Adrenal gland (tissue), 5 donors: ENCODE results near the gene ANP32E.

Source experiments
- POLR2A ChIP-seq, 2 donors: fragments of 450-650 bp; IDR thresholded peaks; one replicate each; pipeline ENCODE4 v1.6.1; 2017; ENCODE audit warnings: antibody characterized with exemption in 2 of 2, mild to moderate bottlenecking in 2 of 2, moderate library complexity in 1 of 2
- TF ChIP-seq, protein P1 (sequence below), 6 experiments: fragments of 450-650 bp in 4 of 6; fragments of 200-600 bp in 2 of 6; sonication (generic) in 1 of 6; IDR thresholded peaks; 1 replicate in 5 of 6; 2 replicates in 1 of 6; pipeline versions ENCODE4 v1.5.1 to v1.8.0; 2016 to 2021; ENCODE audit warnings: antibody characterized with exemption in 6 of 6, mild to moderate bottlenecking in 2 of 6, moderate library complexity in 1 of 6
- donor health status: DM: no; HTN: no; CAD: no.

DNA sequence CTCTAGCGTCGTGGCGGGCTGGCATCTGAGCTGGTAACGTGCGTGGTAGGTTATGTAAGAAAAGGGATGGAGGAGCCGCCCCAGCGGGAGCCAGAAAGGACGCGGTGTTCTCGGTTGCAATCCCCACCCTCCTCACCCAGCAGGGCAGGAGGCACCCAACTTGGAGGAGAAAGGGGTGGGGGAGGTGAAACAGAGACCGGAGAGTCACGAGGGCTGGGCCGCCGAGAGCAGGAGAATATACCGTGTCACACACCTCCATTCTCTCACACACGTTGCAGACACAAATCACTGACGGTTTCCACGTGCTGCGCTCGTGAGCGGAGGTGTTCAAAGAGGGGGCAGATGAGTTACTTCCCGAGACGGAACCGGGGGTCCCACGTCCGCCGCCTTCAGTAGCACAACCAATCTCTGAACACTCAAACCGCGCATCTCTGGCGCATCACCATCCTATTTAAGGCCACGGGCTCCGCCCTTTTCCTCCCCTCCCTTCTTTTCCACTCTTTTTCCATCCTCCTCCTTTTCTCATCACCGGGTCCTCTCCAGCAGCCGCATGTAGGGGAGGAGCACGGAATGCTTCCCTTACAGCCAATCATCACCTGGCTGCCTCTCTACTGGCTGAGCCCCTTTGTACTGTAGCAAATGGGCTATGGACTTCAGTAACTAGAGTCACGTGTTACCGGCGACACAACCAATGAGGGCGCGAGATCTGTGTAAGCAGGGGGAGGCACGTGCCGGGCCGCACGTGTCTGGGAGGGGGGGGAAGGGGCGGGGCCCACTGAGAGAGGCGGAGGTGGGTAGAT is 46.0 kb upstream of the ANP32E start, which contains the start of gene CIART:
- TF ChIP-seq, protein P1, sequence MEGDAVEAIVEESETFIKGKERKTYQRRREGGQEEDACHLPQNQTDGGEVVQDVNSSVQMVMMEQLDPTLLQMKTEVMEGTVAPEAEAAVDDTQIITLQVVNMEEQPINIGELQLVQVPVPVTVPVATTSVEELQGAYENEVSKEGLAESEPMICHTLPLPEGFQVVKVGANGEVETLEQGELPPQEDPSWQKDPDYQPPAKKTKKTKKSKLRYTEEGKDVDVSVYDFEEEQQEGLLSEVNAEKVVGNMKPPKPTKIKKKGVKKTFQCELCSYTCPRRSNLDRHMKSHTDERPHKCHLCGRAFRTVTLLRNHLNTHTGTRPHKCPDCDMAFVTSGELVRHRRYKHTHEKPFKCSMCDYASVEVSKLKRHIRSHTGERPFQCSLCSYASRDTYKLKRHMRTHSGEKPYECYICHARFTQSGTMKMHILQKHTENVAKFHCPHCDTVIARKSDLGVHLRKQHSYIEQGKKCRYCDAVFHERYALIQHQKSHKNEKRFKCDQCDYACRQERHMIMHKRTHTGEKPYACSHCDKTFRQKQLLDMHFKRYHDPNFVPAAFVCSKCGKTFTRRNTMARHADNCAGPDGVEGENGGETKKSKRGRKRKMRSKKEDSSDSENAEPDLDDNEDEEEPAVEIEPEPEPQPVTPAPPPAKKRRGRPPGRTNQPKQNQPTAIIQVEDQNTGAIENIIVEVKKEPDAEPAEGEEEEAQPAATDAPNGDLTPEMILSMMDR (IDR thresholded peaks at IDR 0.05) = no peak
- peak; percentile 58 to 80 for TF ChIP-seq POLR2A (IDR thresholded peaks at IDR 0.05)
